BLaER1 treated with 17β-estradiol and CSF1 and Interleukin-3, amounts not matched to agents 10 nM and 100 nM (cell line): Measurements from ENCODE around the gene MINDY1.
A peak's percentile ranks its signal among the peaks of the same experiment; 100 is the strongest.

Experiments used
- H3K27ac ChIP-seq, 11 experiments: shearing (Covaris generic); formaldehyde crosslinking; 2 replicates each; pipeline ENCODE4 v1.8.1; 2022
- H3K27me3 ChIP-seq, 11 experiments: shearing (Covaris generic); formaldehyde crosslinking; 2 replicates each; pipeline ENCODE4 v1.8.1; 2022
- H3K36me3 ChIP-seq, 11 experiments: shearing (Covaris generic); formaldehyde crosslinking; 2 replicates each; pipeline ENCODE4 v1.8.1; 2022
- H3K4me1 ChIP-seq, 10 experiments: shearing (Covaris generic); formaldehyde crosslinking; 2 replicates each; pipeline ENCODE4 v1.8.1; 2022
- H3K4me2 ChIP-seq, 11 experiments: shearing (Covaris generic); formaldehyde crosslinking; 2 replicates each; pipeline ENCODE4 v1.8.1; 2022
- H3K4me3 ChIP-seq, 10 experiments: shearing (Covaris generic); formaldehyde crosslinking; 2 replicates each; pipeline ENCODE4 v1.8.1; 2022
- H3K9ac ChIP-seq, 11 experiments: shearing (Covaris generic); formaldehyde crosslinking; 2 replicates each; pipeline ENCODE4 v1.8.1; 2022
- H3K9me3 ChIP-seq, 11 experiments: shearing (Covaris generic); formaldehyde crosslinking; replicated peaks in 1 of 11; 2 replicates each; pipeline ENCODE4 v1.8.1; 2022
- H4K20me1 ChIP-seq, 11 experiments: shearing (Covaris generic); formaldehyde crosslinking; 2 replicates each; pipeline ENCODE4 v1.8.1; 2022
- Cebpa-rat ChIP-seq, 11 experiments: shearing (Covaris generic); IDR thresholded peaks; 2 replicates each; pipeline ENCODE4 v1.8.1; 2022

Gene MINDY1

DNA sequence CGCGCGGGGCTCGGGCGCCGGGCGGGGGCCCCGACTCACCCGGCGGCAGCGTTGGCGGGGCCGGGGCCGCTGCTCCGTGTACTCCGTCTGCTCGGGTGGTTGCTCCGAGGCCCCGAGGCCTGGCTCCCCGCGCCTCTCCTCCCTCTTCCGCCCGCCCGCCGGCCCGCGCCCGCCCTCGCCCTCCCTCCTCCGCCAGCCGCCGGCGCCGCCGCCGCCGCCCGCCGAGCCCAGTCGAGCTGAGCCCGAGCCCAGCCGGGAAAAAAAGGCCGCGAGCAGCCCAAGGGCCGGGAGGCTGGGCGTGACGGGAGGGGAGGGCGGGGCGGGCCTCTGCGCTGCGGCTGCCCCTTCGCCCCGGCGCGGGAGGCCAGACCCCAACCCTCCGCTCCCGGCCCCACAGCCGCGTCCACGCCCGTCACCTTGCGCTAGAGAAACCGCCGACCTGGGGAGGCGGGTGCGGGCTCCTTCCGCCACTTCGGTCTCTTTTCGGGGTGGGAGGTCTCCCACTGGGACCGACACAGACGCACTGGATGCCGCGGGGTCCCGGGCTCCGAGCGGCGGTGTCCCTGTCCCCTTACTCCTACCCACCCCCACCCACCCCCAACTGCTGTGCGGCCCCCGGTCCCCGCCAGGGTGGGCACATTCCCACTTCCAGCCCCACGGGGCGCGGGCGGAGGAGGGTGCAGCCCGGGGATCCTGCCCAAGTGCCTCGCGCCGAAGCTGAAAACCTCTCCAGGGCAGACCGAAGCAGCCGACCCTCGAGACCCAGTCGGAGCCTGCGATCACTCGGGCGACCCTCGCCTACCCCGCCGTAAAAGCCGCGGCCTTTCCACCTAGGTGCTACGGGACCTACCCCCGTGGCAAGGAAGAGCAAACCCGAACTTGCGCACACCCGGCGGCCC, 31.9 kb downstream of the MINDY1 start, which contains the start of gene CERS2:
CERS2 (minus strand) TSS at position 256 of the 899 bp plus-strand sequence. CDS start 5,745 bp downstream, outside the sequence.
- H3K4me1 ChIP-seq = peaks cover 72 to 83% (median 79%) of the 10 kb centered on the region in 10 experiments
- no peaks in the 10 kb centered on the region for H3K9me3 ChIP-seq
- H3K4me2 ChIP-seq = peak within 1 kb of the TSS; percentile 94 to 100 (median 98)
- peak within 1 kb of the TSS; percentile 95 to 100 (median 98) for H3K9ac ChIP-seq
- H4K20me1 ChIP-seq = peaks cover 35 to 41% (median 38%) of the 10 kb centered on the region in 11 experiments
- H3K27me3 ChIP-seq = no peaks in the 10 kb centered on the region
- peak within 1 kb of the TSS; percentile 93 to 99 (median 97) for H3K27ac ChIP-seq
- peaks cover 0 to 31% (median 21%) of the 10 kb centered on the region in 11 experiments; a peak in 17 of 22 replicates for H3K36me3 ChIP-seq
- no peak for TF ChIP-seq Cebpa-rat (IDR thresholded peaks at IDR 0.05)
- H3K4me3 ChIP-seq = peak within 1 kb of the TSS; percentile 79 to 96 (median 89)

DNA sequence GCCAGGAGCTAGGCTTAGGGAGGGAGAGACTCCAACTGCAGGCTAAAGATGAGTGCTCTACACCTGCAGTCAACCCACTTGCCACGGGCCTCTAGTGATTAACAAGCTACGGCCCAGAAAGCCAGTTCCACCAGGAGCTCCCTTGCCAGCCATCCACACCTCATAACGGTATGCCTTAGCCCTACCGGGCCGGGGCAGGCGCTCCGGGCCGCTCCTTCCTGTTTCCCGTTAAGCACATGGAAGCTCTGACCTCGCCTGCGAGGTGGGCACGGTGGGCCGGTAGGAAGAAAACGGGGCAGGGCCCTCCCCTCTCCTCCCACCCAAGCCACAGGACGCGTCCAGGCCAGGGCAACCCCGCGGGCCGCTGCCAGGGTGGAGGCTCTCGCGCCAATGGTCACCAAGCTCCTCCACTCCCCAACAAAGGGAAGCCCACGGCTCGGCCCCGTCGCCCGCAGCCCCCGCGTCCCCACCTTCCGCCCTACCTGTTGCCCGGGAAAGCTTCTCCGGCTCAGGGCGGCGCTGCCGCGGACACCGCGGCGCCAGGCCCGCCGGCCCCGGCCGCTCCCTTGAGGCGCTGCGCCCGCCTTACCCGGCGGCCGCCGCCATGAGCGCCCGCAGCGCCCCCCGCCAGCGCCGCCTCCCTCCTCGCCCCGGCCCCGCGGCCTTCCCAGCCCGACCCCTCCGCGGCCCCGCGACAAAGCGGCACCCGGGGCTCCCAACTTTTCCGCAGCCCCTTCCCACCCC, 32.7 kb downstream of the MINDY1 start:
- Histone ChIP-seq H3K9ac (peak overlapping the region; percentile 95 to 100 (median 98)), H3K36me3 (peaks cover 6 to 39% (median 28%) of the 10 kb centered on the region in 11 experiments; a peak in 21 of 22 replicates), H4K20me1 (peaks cover 43 to 49% (median 46%) of the 10 kb centered on the region in 11 experiments), H3K4me3 (peak overlapping the region; percentile 79 to 96 (median 89)), H3K27me3 (no peaks in the 10 kb centered on the region), H3K9me3 (no peaks in the 10 kb centered on the region), H3K4me1 (peaks cover 68 to 83% (median 75%) of the 10 kb centered on the region in 10 experiments), H3K4me2 (peak overlapping the region; percentile 94 to 100 (median 98)), H3K27ac (peak overlapping the region; percentile 93 to 99 (median 97))
- no peak for TF ChIP-seq Cebpa-rat (IDR thresholded peaks at IDR 0.05)

DNA sequence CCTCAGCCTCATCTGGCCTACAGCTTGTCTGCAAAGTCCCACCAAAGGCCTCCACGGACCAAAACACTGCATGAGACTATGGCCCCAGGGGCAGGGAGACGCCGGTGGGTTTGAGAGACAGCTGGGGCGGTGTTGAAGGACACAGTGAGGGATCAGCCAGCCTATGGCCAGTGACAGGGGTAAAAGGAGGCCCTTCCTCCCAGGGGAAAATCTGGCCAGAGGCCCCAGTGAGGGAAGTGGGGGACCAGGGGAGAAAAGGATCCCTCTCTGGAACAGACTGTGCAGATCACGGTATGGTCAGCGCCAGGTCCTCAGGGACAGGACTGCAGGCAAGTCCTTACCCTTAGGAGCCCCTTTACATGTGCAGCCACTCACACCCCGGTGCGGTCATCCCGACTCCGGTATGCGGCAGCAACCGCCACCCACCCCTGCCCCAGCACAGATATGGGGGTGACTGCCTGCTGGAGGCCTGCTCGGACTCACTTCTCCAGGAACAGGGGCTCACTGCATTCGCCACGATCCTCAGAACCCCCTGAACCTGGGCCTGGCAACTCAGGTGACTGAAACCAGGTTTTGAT, 33.4 kb downstream of the MINDY1 start:
- Histone ChIP-seq H3K4me2 (peak overlapping the region; percentile 94 to 100 (median 98)), H3K9ac (peak overlapping the region; percentile 95 to 100 (median 98)), H3K27me3 (no peaks in the 10 kb centered on the region), H3K4me3 (peak overlapping the region; percentile 79 to 96 (median 89)), H3K27ac (peak overlapping the region; percentile 93 to 99 (median 97)), H3K9me3 (no peaks in the 10 kb centered on the region), H3K36me3 (peaks cover 13 to 46% (median 34%) of the 10 kb centered on the region in 11 experiments), H3K4me1 (peaks cover 63 to 77% (median 69%) of the 10 kb centered on the region in 10 experiments), H4K20me1 (peaks cover 49 to 56% (median 53%) of the 10 kb centered on the region in 11 experiments)
- TF ChIP-seq Cebpa-rat (IDR thresholded peaks at IDR 0.05) = no peak

DNA sequence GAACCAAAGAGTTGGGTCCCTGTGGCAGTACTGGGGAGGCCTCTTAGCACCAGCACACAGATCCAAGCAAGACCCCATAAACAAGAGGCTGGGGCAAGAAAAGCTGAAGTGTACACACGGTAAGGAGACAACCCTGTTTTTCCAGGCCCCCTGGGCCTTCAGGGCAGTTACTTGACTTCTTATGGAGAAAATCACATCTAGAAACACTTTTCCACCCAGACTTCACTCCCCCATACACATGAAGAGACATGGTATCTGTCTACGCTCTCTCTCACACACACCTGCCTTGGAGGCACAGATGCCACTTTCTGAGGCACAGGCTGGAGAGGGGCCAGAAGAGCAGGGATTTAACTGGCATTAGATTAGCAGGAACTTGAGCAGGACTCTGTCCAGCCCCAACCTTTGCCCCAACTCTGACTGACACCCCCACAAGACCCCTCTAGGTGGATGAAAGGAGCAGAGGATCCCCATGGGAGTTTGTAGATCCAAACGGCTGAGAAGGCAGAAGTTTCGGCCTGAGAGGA, 34.2 kb downstream of the MINDY1 start:
- peaks cover 54 to 68% (median 60%) of the 10 kb centered on the region in 10 experiments for H3K4me1 ChIP-seq
- H4K20me1 ChIP-seq = peaks cover 58 to 64% (median 62%) of the 10 kb centered on the region in 11 experiments

DNA sequence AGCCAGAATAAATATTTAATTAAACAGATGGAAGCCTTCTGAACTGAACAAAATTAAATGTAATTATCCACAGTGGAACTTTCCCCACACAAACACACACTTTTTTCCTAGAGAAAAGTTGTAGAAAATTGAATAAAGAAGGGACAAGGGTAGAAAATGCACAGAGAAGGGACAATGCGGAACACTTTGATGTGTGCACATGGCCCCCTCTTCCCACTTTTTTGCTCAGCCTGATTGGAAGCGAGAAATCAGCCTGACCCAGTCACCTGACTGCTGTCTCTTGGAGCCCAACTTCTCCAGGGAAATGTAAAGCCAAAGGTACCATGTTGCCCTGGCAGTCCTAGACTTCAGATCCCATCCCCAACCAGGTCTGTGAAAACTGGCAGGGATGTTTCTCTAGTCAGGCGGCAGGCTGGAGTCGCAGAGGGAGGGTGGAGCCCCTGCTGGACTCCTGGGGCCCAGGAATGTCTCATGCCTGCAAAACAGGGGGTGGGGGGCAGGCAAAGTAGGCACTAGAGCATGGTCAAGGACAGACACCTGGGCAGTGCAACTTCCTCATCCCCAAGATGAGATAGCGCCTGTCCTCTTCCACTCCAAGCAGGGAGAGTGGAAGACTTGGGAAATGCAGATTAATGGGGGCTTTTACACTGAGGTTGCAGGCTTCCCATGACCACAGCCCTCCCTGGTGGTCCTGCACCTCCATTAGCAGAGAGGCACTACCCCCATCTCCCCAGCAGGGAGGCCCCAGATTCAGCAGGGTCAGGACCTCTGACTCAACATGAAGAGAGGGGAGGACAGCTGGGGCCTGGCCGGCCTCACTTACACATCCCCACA, 34.9 kb downstream of the MINDY1 start:
- peak overlapping the region in 9 of 11 experiments; percentile 16 to 99 (median 97); a peak in 14 of 22 replicates for H3K27ac ChIP-seq
- H3K4me2 ChIP-seq = peak overlapping the region; percentile 94 to 100 (median 98)
- H3K4me3 ChIP-seq = peak overlapping the region in 9 of 10 experiments; percentile 79 to 96 (median 89); a peak in 17 of 20 replicates
- peaks cover 28 to 61% (median 50%) of the 10 kb centered on the region in 11 experiments for H3K36me3 ChIP-seq
- TF ChIP-seq Cebpa-rat (IDR thresholded peaks at IDR 0.05) = no peak
- no peaks in the 10 kb centered on the region for H3K9me3 ChIP-seq
- H3K4me1 ChIP-seq = peaks cover 48 to 61% (median 53%) of the 10 kb centered on the region in 10 experiments
- H3K27me3 ChIP-seq = no peaks in the 10 kb centered on the region
- H3K9ac ChIP-seq = peak overlapping the region; percentile 95 to 100 (median 98); a peak in 21 of 22 replicates
- H4K20me1 ChIP-seq = peaks cover 64 to 71% (median 69%) of the 10 kb centered on the region in 11 experiments

More for the DNA sequence above, 34.2 kb downstream of the MINDY1 start:
- TF ChIP-seq Cebpa-rat (IDR thresholded peaks at IDR 0.05) = no peak
- Histone ChIP-seq H3K27me3 (no peaks in the 10 kb centered on the region), H3K9ac (peak overlapping the region; percentile 95 to 100 (median 98)), H3K36me3 (peaks cover 22 to 54% (median 43%) of the 10 kb centered on the region in 11 experiments), H3K4me2 (peak overlapping the region; percentile 94 to 100 (median 98)), H3K27ac (peak overlapping the region; percentile 5 to 99 (median 97); a peak in 16 of 22 replicates), H3K4me3 (peak overlapping the region; percentile 79 to 96 (median 89)), H3K9me3 (no peaks in the 10 kb centered on the region)

DNA sequence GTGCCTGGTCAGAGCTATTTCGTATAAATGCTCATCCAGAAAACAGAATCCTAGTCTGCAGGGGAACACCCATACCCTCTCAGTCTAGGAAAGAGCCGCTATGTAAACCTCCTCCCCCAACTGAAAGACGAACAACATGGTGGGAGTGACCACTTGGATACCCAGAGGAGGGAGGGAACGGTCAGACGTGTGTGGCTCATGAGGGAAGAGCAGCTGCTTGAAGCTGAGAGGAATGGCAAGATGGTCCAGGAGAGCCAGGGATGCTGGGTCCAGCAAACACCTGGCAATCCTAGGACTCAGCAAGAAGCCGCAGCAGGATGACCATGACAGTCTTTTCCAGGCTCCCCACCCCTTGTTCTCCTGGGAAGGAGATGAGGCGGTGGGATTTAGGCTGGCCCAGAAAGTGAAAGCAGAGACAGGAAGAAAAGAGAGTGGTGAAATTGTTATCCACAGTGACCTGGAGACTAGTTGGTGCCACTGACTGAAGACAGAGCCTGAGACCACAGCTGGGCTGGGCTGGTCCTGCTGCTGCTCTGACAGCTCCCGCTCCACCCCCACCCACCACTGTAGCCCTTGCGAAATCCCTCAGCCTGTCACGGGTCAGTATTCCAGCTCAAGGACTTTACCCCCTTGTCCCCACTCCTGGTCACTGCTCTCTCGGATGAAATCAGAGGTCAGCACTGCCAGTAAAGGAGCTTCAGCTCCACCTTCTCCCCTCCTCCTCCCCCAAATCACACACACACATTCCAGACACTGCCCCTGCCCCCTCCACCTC, 35.7 kb downstream of the MINDY1 start:
- Histone ChIP-seq H3K27ac (peak overlapping the region in 8 of 11 experiments; percentile 3 to 99 (median 66); a peak in 10 of 22 replicates), H3K9me3 (no peaks in the 10 kb centered on the region), H3K4me2 (peak overlapping the region; percentile 94 to 100 (median 98); a peak in 21 of 22 replicates), H3K4me3 (peak overlapping the region in 7 of 10 experiments; percentile 79 to 94 (median 89); a peak in 8 of 20 replicates), H3K27me3 (no peaks in the 10 kb centered on the region), H4K20me1 (peaks cover 67 to 79% (median 77%) of the 10 kb centered on the region in 11 experiments), H3K4me1 (peaks cover 40 to 53% (median 45%) of the 10 kb centered on the region in 10 experiments), H3K36me3 (peaks cover 36 to 69% (median 58%) of the 10 kb centered on the region in 11 experiments), H3K9ac (peak overlapping the region in 10 of 11 experiments; percentile 7 to 100 (median 98); a peak in 15 of 22 replicates)
- no peak for TF ChIP-seq Cebpa-rat (IDR thresholded peaks at IDR 0.05)

DNA sequence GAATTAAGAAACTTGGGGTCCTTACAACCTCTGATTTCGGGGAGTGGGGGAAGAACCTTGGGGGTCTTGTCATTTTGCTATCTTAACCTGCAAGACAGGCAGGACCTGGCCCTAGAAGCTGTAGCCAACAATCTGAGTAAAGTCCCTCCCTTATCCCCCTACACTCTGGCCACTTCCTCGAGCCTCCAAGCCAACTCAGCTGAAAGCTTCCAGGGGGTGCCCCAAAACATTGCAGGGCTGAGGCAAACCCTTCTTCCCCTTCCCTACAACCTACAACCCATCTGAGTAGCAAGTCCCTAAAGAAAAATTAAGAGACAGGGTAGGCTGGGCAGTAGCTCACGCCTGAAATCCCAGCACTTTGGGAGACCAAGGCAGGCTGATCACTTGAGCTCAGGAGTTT, 37.1 kb downstream of the MINDY1 start:
- Histone ChIP-seq H3K4me2 (peak overlapping the region in 4 of 11 experiments; percentile 98 to 100 (median 98); a peak in 7 of 22 replicates), H3K27me3 (no peaks in the 10 kb centered on the region), H3K36me3 (peaks cover 50 to 83% (median 72%) of the 10 kb centered on the region in 11 experiments), H3K27ac (no peak overlapping the region), H3K9ac (peak overlapping the region in 2 of 11 experiments; percentile 18 to 27; a peak in 2 of 22 replicates), H4K20me1 (peaks cover 76 to 93% (median 87%) of the 10 kb centered on the region in 11 experiments), H3K4me3 (no peak overlapping the region), H3K9me3 (no peaks in the 10 kb centered on the region), H3K4me1 (peaks cover 30 to 43% (median 36%) of the 10 kb centered on the region in 10 experiments)
- TF ChIP-seq Cebpa-rat (IDR thresholded peaks at IDR 0.05) = no peak
